WTC11 (cell line): ENCODE measurements around the gene NUP98.

Experiments
- ATF1 ChIP-seq: sonication (generic); formaldehyde crosslinking; IDR thresholded peaks from 2 replicates; pipeline ENCODE4 v1.8.1; 2023; ENCODE audit warnings: mild to moderate bottlenecking, moderate library complexity, missing genetic modification reagents
- CREB1 ChIP-seq: sonication (generic); formaldehyde crosslinking; IDR thresholded peaks from 2 replicates; pipeline ENCODE4 v1.8.0; 2023; ENCODE audit warnings: mild to moderate bottlenecking, missing genetic modification reagents
- ESRRA ChIP-seq: sonication (generic); formaldehyde crosslinking; IDR thresholded peaks from 2 replicates; pipeline ENCODE4 v1.8.1; 2022; ENCODE audit warnings: mild to moderate bottlenecking, missing genetic modification reagents, borderline replicate concordance
- NR1H2 ChIP-seq: sonication (generic); formaldehyde crosslinking; IDR thresholded peaks from 2 replicates; pipeline ENCODE4 v1.9.0; 2021; ENCODE audit warnings: mild to moderate bottlenecking, moderate library complexity, missing genetic modification reagents
- NR2C2 ChIP-seq: sonication (generic); formaldehyde crosslinking; IDR thresholded peaks from 2 replicates; pipeline ENCODE4 v1.8.0; 2022; ENCODE audit warnings: mild to moderate bottlenecking, missing genetic modification reagents
- TCF7 ChIP-seq: sonication (generic); formaldehyde crosslinking; IDR thresholded peaks from 2 replicates; pipeline ENCODE4 v1.8.0; 2022; ENCODE audit warnings: mild to moderate bottlenecking, low read depth, missing genetic modification reagents, moderate library complexity
- ZNF317 ChIP-seq: sonication (generic); formaldehyde crosslinking; IDR thresholded peaks from 2 replicates; pipeline ENCODE4 v1.8.1; 2023; ENCODE audit warnings: low read depth, mild to moderate bottlenecking, moderate library complexity, missing genetic modification reagents, borderline replicate concordance
- TF ChIP-seq, protein P1 (sequence below): fragments of 200-600 bp; IDR thresholded peaks from 2 replicates; pipeline ENCODE4 v1.8.0; 2022; ENCODE audit warnings: antibody characterized with exemption
- TF ChIP-seq, protein P2 (sequence below): sonication (generic); formaldehyde crosslinking; IDR thresholded peaks from 2 replicates; pipeline ENCODE4 v1.8.0; 2022; ENCODE audit warnings: mild to moderate bottlenecking, missing genetic modification reagents
- TF ChIP-seq, protein P3 (sequence below): sonication (generic); formaldehyde crosslinking; IDR thresholded peaks from 2 replicates; pipeline ENCODE4 v1.8.1; 2023; ENCODE audit warnings: mild to moderate bottlenecking, moderate library complexity, missing genetic modification reagents
- TF ChIP-seq, protein P4 (sequence below): sonication (generic); formaldehyde crosslinking; IDR thresholded peaks from 2 replicates; pipeline ENCODE4 v1.8.1; 2023; ENCODE audit warnings: mild to moderate bottlenecking, missing genetic modification reagents, moderate library complexity
- TF ChIP-seq, protein P5 (sequence below): sonication (generic); formaldehyde crosslinking; IDR thresholded peaks from 2 replicates; pipeline ENCODE4 v1.8.1; 2023; ENCODE audit warnings: mild to moderate bottlenecking, missing genetic modification reagents, moderate library complexity

DNA sequence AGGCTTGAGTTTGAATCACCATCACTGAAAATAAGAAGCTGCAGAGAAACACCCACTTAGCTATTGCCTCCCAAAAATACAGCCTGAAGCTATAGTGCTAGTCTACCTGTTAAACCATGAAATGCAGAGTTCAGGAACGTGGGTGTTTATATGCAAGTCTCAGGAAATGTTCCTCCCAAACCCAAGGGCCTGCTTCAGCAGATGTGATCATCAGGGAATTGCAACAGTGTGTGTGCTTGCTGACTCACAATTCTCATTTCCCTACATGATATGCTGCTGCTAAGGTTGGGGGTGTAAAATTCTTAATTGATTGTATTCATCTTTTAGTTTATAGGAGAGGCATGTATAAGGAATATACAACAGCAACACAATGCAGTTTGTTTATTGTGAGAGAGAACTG is 49.6 kb downstream of the NUP98 start:
- TF ChIP-seq, protein P1, sequence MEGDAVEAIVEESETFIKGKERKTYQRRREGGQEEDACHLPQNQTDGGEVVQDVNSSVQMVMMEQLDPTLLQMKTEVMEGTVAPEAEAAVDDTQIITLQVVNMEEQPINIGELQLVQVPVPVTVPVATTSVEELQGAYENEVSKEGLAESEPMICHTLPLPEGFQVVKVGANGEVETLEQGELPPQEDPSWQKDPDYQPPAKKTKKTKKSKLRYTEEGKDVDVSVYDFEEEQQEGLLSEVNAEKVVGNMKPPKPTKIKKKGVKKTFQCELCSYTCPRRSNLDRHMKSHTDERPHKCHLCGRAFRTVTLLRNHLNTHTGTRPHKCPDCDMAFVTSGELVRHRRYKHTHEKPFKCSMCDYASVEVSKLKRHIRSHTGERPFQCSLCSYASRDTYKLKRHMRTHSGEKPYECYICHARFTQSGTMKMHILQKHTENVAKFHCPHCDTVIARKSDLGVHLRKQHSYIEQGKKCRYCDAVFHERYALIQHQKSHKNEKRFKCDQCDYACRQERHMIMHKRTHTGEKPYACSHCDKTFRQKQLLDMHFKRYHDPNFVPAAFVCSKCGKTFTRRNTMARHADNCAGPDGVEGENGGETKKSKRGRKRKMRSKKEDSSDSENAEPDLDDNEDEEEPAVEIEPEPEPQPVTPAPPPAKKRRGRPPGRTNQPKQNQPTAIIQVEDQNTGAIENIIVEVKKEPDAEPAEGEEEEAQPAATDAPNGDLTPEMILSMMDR = no peak
- TF ChIP-seq ZNF317 (no peak), ATF1 (CRISPR knock-in tag) (no peak), NR1H2 (CRISPR knock-in tag) (no peak), NR2C2 (CRISPR knock-in tag) (no peak), ESRRA (no peak), TCF7 (CRISPR knock-in tag) (no peak), CREB1 (CRISPR knock-in tag) (no peak)
- TF ChIP-seq, protein P2, sequence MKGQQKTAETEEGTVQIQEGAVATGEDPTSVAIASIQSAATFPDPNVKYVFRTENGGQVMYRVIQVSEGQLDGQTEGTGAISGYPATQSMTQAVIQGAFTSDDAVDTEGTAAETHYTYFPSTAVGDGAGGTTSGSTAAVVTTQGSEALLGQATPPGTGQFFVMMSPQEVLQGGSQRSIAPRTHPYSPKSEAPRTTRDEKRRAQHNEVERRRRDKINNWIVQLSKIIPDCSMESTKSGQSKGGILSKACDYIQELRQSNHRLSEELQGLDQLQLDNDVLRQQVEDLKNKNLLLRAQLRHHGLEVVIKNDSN (CRISPR knock-in tag) = no peak
- TF ChIP-seq, protein P3, sequence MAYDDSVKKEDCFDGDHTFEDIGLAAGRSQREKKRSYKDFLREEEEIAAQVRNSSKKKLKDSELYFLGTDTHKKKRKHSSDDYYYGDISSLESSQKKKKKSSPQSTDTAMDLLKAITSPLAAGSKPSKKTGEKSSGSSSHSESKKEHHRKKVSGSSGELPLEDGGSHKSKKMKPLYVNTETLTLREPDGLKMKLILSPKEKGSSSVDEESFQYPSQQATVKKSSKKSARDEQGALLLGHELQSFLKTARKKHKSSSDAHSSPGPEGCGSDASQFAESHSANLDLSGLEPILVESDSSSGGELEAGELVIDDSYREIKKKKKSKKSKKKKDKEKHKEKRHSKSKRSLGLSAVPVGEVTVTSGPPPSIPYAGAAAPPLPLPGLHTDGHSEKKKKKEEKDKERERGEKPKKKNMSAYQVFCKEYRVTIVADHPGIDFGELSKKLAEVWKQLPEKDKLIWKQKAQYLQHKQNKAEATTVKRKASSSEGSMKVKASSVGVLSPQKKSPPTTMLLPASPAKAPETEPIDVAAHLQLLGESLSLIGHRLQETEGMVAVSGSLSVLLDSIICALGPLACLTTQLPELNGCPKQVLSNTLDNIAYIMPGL (CRISPR knock-in tag) = no peak
- TF ChIP-seq, protein P4, sequence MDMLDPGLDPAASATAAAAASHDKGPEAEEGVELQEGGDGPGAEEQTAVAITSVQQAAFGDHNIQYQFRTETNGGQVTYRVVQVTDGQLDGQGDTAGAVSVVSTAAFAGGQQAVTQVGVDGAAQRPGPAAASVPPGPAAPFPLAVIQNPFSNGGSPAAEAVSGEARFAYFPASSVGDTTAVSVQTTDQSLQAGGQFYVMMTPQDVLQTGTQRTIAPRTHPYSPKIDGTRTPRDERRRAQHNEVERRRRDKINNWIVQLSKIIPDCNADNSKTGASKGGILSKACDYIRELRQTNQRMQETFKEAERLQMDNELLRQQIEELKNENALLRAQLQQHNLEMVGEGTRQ = no peak
- TF ChIP-seq, protein P5, sequence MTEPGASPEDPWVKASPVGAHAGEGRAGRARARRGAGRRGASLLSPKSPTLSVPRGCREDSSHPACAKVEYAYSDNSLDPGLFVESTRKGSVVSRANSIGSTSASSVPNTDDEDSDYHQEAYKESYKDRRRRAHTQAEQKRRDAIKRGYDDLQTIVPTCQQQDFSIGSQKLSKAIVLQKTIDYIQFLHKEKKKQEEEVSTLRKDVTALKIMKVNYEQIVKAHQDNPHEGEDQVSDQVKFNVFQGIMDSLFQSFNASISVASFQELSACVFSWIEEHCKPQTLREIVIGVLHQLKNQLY (CRISPR knock-in tag) = no peak
